Measurements from ENCODE around the gene NTHL1. TPM values are rescaled to one million over a fixed set of nuclear protein-coding genes. Genes with fewer than 3 reads are reported as not detected.

Gene NTHL1
- polyA plus RNA-seq, 1 experiment = 21.0 TPM

- H3K4me3 ChIP-seq (ENCODE audit: low read depth, low read length) = no peak overlapping the region
- no peak for TF ChIP-seq CTCF (IDR thresholded peaks at IDR 0.05; ENCODE audit: insufficient read depth, low read depth, low read length)
- H3K36me3 ChIP-seq (ENCODE audit: control insufficient read depth, insufficient read depth, low read length) = peaks cover 2% of the 10 kb centered on the region; the same call in 1 of the 2 replicates
- CTCF ChIA-PET = interaction anchor here (1.1 to 2.3 kb wide), 5 partner anchors 19 to 105 kb away, joined by 4 to 15 read pairs (median 5); partner anchors contain the start of gene NHERF2
- DNase-seq (ENCODE audit: low read depth) = no peak
- H3K27me3 ChIP-seq (ENCODE audit: control insufficient read depth, insufficient read depth, low read length) = no peaks in the 10 kb centered on the region
- POLR2A ChIA-PET = no interaction called here
Measured at GRCh38 chr16:2045965-2046892, 1.4 kb downstream of the NTHL1 start.

DNA sequence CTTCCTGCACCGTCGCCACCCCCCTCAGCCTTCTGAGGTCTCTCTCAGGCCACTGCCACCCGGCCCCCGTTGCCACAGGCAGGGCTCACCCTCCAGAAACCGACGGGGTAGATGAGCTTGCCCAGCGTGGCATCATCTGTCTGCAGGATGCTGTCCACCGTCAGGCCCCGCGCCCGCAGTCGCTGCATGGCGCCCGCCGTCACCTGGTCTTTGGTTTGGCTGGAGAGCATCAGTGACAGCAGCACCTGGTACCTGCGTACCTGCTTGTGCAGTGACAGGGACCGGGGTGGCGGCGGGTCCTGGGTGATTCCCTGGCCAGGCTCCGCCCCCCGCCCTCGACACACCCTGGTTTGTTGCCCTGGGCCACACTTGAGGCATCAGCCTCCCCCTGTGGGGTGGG is 3.1 kb downstream of the NTHL1 start:
- CTCF ChIA-PET = interaction anchor here (0.9 to 1.4 kb wide), 3 partner anchors 9 to 96 kb away, joined by 3 to 5 read pairs (median 4); no protein-coding TSS in a partner anchor

DNA sequence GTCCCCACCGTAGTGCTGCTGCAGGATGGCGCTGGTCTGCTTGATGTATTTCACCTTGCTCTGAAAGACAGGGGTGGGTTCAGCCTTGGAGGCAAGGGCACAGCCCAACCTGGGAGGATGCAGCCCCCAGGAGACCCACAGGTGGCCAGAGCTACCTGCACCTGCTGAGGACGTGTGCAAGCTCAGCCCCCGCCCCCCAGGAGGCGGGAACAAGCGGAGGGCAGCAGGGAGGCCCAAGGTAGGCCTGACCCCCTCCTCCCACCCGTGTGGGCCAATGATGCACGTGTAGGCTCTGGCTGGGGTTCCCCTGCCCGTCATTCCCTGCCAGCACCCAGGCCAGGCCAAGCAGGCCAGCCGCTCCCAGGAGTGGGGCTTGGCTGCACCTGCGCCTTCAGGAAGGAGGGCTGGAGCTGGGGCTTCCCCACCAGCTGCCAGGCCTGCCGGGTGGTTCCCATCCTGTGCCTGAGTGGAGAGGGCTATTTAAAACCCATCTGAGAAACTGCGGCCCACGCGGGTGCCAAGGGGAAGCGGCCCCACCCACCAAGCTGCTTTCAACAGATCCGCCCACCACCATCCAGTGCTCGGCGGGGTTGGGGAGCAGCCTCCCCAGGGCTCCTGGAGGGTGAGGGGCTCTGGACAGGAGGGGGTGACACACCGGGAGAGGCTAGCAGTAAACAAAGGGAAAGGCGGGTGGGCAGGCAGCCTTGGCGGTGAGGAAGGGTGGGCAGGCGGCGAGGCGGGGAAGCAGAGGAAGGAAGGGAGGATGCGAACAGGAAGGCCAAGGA is 3.8 kb downstream of the NTHL1 start:
- peaks cover 4% of the 10 kb centered on the region for H3K36me3 ChIP-seq (ENCODE audit: control insufficient read depth, insufficient read depth, low read length)
- no peak for TF ChIP-seq CTCF (IDR thresholded peaks at IDR 0.05; ENCODE audit: insufficient read depth, low read depth, low read length)
- no peaks in the 10 kb centered on the region for H3K27me3 ChIP-seq (ENCODE audit: control insufficient read depth, insufficient read depth, low read length)
- ChIA-PET CTCF (interaction anchor here (1.4 kb wide), 1 partner anchor 97 kb away, joined by 5 read pairs; no protein-coding TSS in a partner anchor), POLR2A (no interaction called here)
- no peak for DNase-seq (ENCODE audit: low read depth)
- no peak overlapping the region for H3K4me3 ChIP-seq (ENCODE audit: low read depth, low read length)

More for the DNA sequence above, 3.1 kb downstream of the NTHL1 start:
- H3K27me3 ChIP-seq (ENCODE audit: control insufficient read depth, insufficient read depth, low read length) = no peaks in the 10 kb centered on the region
- POLR2A ChIA-PET = no interaction called here
- no peak for DNase-seq (ENCODE audit: low read depth)
- no peak for TF ChIP-seq CTCF (IDR thresholded peaks at IDR 0.05; ENCODE audit: insufficient read depth, low read depth, low read length)
- H3K4me3 ChIP-seq (ENCODE audit: low read depth, low read length) = no peak overlapping the region
- peaks cover 2% of the 10 kb centered on the region; the same call in 1 of the 2 replicates for H3K36me3 ChIP-seq (ENCODE audit: control insufficient read depth, insufficient read depth, low read length)

GRCh38 chr16:2042986-2043666 is 4.5 kb downstream of the NTHL1 start:
- no peak for DNase-seq (ENCODE audit: low read depth)
- Histone ChIP-seq H3K27me3 (ENCODE audit: control insufficient read depth, insufficient read depth, low read length) (no peaks in the 10 kb centered on the region), H3K4me3 (ENCODE audit: low read depth, low read length) (no peak overlapping the region), H3K36me3 (ENCODE audit: control insufficient read depth, insufficient read depth, low read length) (peaks cover 8% of the 10 kb centered on the region)
- ChIA-PET POLR2A (no interaction called here), CTCF (no interaction called here)
- no peak for TF ChIP-seq CTCF (IDR thresholded peaks at IDR 0.05; ENCODE audit: insufficient read depth, low read depth, low read length)

Data from BJ (cell line).